Body of pancreas (tissue), 4 donors: ENCODE results near the gene TMEM269.

Experiments used
- POLR2A ChIP-seq, 3 donors: fragments of 450-650 bp; IDR thresholded peaks; one replicate each; pipeline ENCODE4 v1.6.1; 2016; ENCODE audit warnings: antibody characterized with exemption in 3 of 3, mild to moderate bottlenecking in 2 of 3
- TF ChIP-seq, protein P1 (sequence below), 7 experiments: fragments of 450-650 bp in 4 of 7; fragments of 200-600 bp in 3 of 7; sonication (generic) in 3 of 7; IDR thresholded peaks; one replicate each; pipeline ENCODE4 v1.5.1; 2016 to 2019; ENCODE audit warnings: antibody characterized with exemption in 7 of 7

DNA sequence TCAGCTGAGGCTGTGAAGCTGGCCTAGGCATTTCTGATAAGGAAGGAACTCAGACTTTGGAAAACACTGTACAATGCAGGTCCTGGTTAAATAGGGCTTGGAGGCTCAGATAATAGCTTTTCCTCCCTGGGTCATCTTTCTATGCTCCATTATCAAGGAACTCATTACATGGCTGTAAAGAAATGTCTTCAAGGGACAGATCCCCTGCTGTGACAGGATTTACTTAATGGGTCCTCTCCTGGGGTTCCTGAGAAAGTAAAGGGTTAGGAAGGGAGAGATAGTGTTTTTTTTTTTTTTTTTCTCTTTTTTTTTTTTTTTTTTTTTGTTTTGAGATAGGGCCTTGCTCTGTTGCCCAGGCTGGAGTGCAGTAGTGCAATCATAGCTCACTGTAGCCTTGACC lies 46.5 kb downstream of the TMEM269 start:
- TF ChIP-seq POLR2A (IDR thresholded peaks at IDR 0.05) = no peak
- TF ChIP-seq, protein P1, sequence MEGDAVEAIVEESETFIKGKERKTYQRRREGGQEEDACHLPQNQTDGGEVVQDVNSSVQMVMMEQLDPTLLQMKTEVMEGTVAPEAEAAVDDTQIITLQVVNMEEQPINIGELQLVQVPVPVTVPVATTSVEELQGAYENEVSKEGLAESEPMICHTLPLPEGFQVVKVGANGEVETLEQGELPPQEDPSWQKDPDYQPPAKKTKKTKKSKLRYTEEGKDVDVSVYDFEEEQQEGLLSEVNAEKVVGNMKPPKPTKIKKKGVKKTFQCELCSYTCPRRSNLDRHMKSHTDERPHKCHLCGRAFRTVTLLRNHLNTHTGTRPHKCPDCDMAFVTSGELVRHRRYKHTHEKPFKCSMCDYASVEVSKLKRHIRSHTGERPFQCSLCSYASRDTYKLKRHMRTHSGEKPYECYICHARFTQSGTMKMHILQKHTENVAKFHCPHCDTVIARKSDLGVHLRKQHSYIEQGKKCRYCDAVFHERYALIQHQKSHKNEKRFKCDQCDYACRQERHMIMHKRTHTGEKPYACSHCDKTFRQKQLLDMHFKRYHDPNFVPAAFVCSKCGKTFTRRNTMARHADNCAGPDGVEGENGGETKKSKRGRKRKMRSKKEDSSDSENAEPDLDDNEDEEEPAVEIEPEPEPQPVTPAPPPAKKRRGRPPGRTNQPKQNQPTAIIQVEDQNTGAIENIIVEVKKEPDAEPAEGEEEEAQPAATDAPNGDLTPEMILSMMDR (IDR thresholded peaks at IDR 0.05) = no peak
